NAMALWA (cell line): ENCODE data around the gene NTNG2.

ENCODE experiments used
- DNase-seq: peaks from one replicate; pipeline ENCODE4 v3.0.0-alpha.2; 2015; ENCODE audit warnings: low spot score

The NTNG2 gene

GRCh38 chr9:132201780-132202703, 40.2 kb downstream of the NTNG2 start:
- no peak for DNase-seq

GRCh38 chr9:132204883-132205282, 43.0 kb downstream of the NTNG2 start:
- no peak for DNase-seq

GRCh38 chr9:132207215-132207614, 45.4 kb downstream of the NTNG2 start:
- no peak for DNase-seq

- no peak for DNase-seq
Observed at GRCh38 chr9:132207839-132208615, 46.2 kb downstream of the NTNG2 start.

- DNase-seq = no peak
Observed at GRCh38 chr9:132209228-132209627, 47.4 kb downstream of the NTNG2 start.

GRCh38 chr9:132210472-132211145, 48.8 kb downstream of the NTNG2 start:
- DNase-seq = no peak

GRCh38 chr9:132211570-132211969, 49.7 kb downstream of the NTNG2 start:
- no peak for DNase-seq

GRCh38 chr9:132214027-132214622, 52.3 kb downstream of the NTNG2 start:
- DNase-seq = no peak

- DNase-seq = no peak
Observed at GRCh38 chr9:132216861-132217619, 55.2 kb downstream of the NTNG2 start.

GRCh38 chr9:132218208-132218607, 56.4 kb downstream of the NTNG2 start:
- no peak for DNase-seq

GRCh38 chr9:132221941-132222340, 60.1 kb downstream of the NTNG2 start:
- no peak for DNase-seq

- DNase-seq = no peak
Observed at GRCh38 chr9:132224645-132225044, 62.8 kb downstream of the NTNG2 start.

GRCh38 chr9:132226571-132227430, 64.9 kb downstream of the NTNG2 start:
- DNase-seq = no peak

GRCh38 chr9:132228062-132228461, 66.2 kb downstream of the NTNG2 start:
- no peak for DNase-seq

GRCh38 chr9:132230605-132231004, 68.7 kb downstream of the NTNG2 start:
- no peak for DNase-seq

GRCh38 chr9:132231019-132231701, 69.3 kb downstream of the NTNG2 start:
- DNase-seq = no peak

- DNase-seq = no peak
Observed at GRCh38 chr9:132232522-132232921, 70.7 kb downstream of the NTNG2 start.

- DNase-seq = no peak
Observed at GRCh38 chr9:132233138-132233537, 71.3 kb downstream of the NTNG2 start.

GRCh38 chr9:132234535-132234934, 72.7 kb downstream of the NTNG2 start:
- no peak for DNase-seq

- no peak for DNase-seq
Observed at GRCh38 chr9:132235125-132235524, 73.3 kb downstream of the NTNG2 start.
